HG03558 (cell line): ENCODE data around the gene DIDO1.
"Not testable (repeated sequence)": the region's sequence is repeated elsewhere in the genome, so short reads cannot be mapped to it uniquely, and the experiment has no call there.

ENCODE experiments used
- ATAC-seq: cut with Tn5 transposase; IDR thresholded peaks from one replicate; pipeline ENCODE4 v1.9.1; 2021; ENCODE audit warnings: moderate number of reproducible peaks; ENCODE audit not compliant: unreplicated experiment; ENCODE audit errors: extremely low read depth

Gene DIDO1

GRCh38 chr20:62860924-62861691 lies 65.2 kb downstream of the DIDO1 start:
- no peak for ATAC-seq

GRCh38 chr20:62860391-62860923 lies 65.8 kb downstream of the DIDO1 start:
- ATAC-seq, result no peak

- ATAC-seq, result no peak
Observed at GRCh38 chr20:62859721-62860120, 66.6 kb downstream of the DIDO1 start.

GRCh38 chr20:62858058-62858830 lies 68.1 kb downstream of the DIDO1 start:
- ATAC-seq, result no peak

GRCh38 chr20:62856931-62857619 lies 69.2 kb downstream of the DIDO1 start:
- ATAC-seq, result no peak

- ATAC-seq, result no peak
Observed at GRCh38 chr20:62855120-62855519, 71.2 kb downstream of the DIDO1 start.

GRCh38 chr20:62854121-62854520 lies 72.2 kb downstream of the DIDO1 start:
- no peak for ATAC-seq

GRCh38 chr20:62853304-62853703 lies 73.0 kb downstream of the DIDO1 start:
- ATAC-seq, result not testable (repeated sequence)

- ATAC-seq, result no peak
Observed at GRCh38 chr20:62852841-62853240, 73.5 kb downstream of the DIDO1 start.

- no peak for ATAC-seq
Observed at GRCh38 chr20:62852196-62852595, 74.1 kb downstream of the DIDO1 start.

GRCh38 chr20:62850333-62850974 lies 75.9 kb downstream of the DIDO1 start:
- ATAC-seq, result no peak

GRCh38 chr20:62849431-62849830 lies 76.9 kb downstream of the DIDO1 start:
- no peak for ATAC-seq

GRCh38 chr20:62848917-62849316 lies 77.4 kb downstream of the DIDO1 start:
- not testable (repeated sequence) for ATAC-seq

- ATAC-seq, result no peak
Observed at GRCh38 chr20:62846166-62846890, 80.0 kb downstream of the DIDO1 start.

- ATAC-seq, result no peak
Observed at GRCh38 chr20:62845416-62846160, 80.7 kb downstream of the DIDO1 start.

GRCh38 chr20:62844182-62844581 lies 82.1 kb downstream of the DIDO1 start:
- ATAC-seq, result no peak

GRCh38 chr20:62843656-62844055 lies 82.6 kb downstream of the DIDO1 start:
- no peak for ATAC-seq

- ATAC-seq, result no peak
Observed at GRCh38 chr20:62841705-62842212, 84.5 kb downstream of the DIDO1 start.
